Measurements from ENCODE around the gene GASK1B.

- TF ChIP-seq ZNF274 (IDR thresholded peaks at IDR 0.05; ENCODE audit: low read depth, low read length) (no peak), YY1 (IDR thresholded peaks at IDR 0.05; ENCODE audit: insufficient read depth, insufficient read length) (no peak)
These were observed 46.8 kb upstream of the GASK1B start for GRCh38 chr4:158219623-158220022.
